IPS-NIHi7 (cell line): ENCODE data around the gene MYO1H.

Experiments used
- DNase-seq: peaks from one replicate; pipeline ENCODE4 v3.0.0; 2012; ENCODE audit warnings: mixed read lengths; ENCODE audit errors: extremely low spot score

MYO1H gene

DNA sequence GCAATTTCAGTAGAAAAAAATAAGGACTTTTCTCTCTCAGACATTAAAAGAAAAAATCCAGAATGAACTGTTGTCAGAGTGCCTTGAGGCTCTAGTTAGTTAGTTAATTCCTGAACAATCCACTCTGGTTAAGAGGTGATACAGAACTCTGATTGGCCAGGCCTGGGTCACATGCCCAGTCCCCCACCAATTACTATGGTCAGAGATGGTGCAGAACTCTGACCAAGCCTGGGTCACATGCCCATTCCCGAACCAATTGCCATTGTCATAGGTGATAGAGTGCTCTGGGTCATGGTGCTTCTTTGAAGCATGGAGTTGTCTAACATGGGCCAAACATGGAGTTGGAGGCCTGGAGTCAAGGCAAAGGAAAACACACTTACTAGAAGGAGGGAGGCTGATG lies 11.1 kb upstream of the MYO1H start:
- DNase-seq: no peak

DNA sequence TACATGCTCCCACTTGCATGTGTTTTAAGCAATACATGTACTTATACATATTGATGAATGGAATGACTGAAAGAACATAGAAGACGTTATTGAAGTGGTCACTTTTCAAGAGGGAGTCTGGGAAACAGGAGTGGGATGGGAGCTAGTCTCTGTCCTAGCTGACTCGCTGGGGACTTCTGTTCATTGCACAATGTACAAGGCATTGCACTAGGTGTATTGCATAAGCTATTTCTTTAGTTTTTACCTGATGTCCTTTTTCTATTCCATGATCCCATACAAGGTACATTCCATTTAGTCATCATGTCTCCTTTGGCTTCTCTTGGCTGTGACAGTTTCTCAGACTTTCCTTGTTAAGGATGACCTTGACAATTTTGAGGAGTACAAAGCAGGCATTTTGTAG lies 4.0 kb upstream of the MYO1H start:
- DNase-seq: no peak

DNA sequence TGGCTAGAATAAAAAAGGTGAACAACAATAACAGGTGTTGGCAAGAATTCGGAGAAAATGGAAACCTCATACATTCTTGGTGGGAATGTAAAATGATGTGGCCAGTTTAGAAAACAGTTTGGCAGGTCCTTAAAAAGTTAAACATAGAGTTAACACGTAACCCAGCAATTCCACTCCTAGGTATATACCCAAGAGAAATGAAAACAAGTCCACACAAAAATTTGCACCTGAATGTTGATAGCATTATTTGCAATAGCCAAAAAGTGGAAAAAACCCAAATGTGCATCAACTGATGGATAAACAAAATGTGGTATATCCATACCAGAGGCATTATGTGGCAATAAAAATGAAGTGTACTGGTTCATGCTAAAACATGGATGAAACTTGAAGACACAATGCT lies 2.3 kb upstream of the MYO1H start:
- DNase-seq: no peak

DNA sequence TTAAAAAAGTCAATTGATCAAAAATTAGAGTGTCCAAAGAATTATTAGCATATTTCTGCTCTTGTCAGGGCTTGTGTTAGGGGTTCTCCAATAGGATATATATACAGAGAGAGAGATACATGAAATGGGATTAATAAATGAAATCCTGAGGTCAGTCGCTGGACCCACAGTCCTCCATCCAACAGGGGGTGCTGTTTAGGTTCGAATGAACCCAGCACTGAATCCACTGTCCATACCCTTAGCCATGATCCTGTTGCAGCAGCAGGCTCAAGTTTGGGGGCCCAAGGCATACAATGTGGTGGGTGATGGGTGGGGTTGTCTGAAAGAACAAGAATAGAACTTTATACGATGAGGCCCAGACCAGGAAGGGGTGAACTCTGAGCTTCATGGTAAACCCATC lies 780 bp upstream of the MYO1H start:
- DNase-seq: peak; percentile 29

DNA sequence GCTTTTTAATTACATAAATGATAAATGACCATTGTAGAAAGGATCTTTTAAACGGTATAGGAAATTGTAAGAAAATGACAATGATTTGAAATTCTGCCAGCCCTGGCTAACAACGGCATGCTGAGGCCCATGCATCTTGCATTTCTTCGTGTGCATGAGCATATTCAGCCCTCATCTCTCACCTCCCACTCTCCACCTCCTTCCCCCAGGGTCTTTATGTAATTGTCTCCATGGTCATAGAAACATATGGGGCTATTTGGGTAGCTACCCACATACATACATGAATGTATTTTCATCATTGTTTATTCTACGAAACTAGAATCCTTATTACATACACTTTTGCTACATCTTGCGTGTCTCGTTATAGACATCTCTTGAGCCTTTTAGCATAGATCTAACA lies 4.5 kb downstream of the MYO1H start:
- DNase-seq: no peak

DNA sequence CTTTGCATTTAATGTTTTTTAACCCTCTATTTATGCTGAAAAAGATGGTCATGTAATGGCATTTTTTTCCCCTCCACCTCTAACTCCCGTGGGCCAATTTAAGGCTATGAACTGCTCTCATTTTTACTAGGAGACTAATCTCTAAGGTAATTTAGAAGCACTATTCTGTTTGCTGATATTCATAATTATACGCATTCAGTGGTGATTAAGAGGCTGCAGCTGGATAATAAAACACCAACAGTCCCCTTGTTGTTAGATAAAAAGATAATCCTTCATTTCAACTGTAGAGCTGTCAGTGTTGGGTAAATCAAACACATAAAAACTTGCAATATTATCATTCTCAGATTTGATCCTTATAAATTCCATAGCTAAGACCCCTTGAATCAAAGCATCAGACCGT lies 8.9 kb downstream of the MYO1H start:
- no peak for DNase-seq

DNA sequence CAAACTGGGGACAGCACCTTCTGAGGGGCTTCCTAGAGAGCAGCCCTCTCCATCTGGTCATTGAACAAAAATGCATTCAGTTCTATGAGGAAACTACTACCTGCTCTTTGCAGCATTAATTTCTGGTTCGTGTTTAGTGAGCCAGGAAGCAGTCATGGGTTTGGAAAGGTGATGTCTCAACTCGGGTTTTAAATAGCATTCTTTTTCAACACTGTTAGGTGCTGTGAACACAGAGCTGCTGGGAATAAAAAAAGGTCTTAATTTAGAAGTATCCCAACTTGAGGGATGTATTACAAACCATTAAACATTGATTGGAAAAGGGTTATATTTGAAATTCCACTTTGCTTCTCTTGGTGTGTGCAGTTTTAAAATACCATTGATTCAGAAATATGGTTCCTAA lies 9.3 kb downstream of the MYO1H start:
- no peak for DNase-seq

DNA sequence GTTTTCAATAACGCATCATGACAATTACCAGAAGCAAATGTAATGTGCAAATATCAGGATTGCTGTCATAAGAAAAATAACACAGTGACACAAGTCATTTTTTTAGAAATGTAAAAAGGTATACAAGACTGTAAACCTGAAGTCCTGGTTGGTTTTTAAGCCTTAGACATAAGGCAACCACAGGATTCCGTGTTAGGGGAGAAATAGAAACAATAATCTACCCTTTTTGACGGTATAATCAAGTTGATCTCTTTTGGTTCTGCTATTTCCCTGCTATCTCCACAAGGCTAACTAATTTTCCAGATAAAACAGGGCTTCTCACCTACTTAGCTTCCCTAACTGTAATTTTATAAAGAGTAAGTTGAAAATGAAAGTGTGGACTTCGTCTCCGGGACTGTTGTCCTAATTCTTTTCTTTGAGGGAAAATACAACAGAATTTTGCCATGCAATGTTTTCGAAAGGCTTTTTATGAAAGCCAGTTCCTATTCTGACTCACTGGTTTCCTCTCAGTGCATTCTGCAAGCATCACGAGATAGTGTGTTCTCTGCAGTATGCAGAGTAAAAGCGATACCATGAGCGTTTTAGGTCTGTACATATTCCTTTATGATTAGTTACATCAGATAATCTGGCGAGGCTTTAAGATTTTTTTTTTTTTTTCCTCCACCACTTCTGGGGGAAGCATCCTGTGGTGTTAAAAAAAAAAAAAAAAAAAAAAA lies 10.6 kb downstream of the MYO1H start:
- DNase-seq: no peak

DNA sequence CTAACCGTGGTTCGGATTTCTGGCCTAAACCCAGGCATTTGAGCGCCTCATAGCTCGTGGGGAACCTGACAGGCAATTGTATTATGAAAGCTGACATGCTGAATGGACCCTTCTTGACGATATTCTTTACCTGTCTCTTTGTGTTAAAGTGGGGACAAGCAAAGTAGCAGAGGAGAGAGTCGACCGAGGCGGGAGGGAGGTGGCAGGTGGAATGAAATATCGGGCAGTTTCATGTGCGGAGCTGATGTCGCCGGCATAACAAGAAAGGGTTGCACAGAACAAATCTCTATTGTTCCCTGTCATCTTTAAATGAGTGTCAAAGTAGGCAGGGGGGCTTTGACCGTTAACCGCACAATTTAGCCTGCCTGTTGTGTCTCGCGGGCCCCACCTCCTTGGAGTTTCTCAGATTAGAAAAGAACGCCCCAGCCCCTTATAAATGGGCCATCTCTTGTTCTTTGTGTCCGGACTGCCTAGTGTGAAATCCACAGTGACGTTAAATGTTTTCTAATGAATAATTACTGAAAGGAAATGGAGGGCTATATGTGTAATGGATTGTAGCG lies 11.5 kb downstream of the MYO1H start:
- DNase-seq: no peak

DNA sequence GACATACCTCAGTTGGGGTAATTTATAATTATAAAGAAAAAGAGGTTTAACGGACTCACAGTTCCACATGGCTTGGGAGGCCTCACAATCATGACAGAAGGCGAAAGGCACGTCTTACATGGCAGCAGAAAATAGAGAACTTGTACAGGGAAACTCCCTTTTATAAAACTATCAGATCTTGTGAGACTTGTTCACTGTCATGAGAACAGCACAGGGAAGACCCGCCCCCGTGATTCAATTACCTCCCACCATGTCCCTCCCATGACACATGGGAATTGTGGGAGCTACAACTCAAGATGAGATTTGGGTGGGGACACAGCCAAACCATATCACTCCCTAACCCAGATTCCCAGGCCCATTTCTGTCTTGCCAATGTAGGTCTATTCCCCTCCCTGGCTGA lies 22.1 kb downstream of the MYO1H start:
- no peak for DNase-seq

DNA sequence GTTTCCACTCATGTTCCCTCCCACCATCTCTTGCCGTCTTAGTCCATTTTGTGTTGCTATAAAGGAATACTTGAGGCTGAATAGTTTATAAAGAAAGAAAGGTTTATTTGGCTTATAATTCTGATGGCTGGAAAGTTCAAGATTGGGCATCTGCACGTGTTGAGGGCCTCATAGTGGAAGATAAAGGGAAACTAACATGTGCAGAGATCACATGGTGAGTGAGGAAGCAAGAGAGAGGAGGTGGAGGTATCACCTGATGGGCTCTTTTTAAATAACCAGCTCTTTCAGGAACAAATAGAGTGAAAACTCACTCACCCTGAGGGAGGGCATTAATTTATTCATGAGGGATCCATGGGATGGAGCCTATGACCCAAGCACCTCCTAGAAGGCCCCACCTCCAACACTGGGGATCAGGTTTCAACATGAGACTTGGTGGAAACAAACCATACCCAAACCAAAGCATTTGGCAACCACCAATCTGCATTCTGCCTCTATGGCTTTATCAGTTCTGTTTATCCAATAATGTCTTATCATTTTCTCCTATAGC lies 29.5 kb downstream of the MYO1H start:
- peak; percentile 21 for DNase-seq

DNA sequence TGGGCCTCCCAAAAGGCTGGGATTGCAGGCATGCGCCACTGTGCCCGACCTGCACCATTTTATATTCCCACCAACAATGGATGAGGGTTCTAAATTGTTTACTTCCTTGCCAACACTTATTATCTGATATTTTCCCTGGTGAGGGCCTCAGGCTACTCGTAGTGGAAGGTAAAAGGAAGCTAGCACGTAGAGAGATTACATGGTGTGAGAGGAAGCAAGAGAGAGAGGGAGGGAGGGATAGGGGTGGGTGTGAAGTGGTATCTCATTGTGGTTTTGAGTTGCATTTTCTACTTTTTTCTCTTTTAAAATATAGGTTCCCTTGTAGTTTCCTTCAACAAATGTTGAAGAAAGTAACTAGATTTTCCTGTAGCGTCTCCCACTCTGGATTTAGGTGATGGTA lies 30.9 kb downstream of the MYO1H start:
- no peak for DNase-seq

DNA sequence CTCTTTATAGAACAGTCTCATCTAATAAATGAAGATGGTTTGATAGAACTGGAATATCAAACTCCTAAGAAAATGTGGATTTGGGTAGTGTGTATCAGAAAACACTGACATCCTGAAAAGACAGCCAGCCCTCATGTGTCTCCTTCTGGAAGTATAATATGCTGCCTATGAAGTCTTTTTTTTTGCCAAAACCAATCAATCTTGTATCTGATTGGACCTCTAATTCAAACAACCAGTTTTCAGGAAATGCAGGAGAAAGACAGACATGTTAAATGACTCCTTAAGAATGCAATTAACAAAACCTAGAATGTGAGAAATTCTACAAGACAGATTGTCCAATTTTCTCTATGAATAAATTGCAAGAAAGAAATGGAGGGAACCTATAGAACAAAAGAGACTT lies 34.3 kb downstream of the MYO1H start:
- DNase-seq: no peak

DNA sequence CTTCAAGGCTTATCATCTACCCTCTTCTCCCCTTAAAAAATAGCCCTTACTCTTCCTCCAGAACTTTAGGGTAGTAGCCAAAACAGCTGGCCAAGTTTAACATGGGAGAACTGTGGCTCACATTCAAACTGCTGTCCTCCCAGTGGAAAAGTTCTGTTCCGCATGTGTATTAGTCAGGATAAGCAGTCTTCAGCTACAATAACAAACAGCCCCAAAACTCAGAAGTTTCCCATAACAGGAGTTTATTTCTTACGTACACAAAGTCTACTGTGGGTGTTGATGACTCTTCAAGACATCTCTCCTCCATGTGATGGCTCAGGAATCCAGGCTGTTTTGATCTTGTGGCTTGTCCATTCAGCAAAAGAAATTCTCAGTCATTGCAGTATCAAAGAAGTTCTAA lies 35.5 kb downstream of the MYO1H start:
- no peak for DNase-seq

DNA sequence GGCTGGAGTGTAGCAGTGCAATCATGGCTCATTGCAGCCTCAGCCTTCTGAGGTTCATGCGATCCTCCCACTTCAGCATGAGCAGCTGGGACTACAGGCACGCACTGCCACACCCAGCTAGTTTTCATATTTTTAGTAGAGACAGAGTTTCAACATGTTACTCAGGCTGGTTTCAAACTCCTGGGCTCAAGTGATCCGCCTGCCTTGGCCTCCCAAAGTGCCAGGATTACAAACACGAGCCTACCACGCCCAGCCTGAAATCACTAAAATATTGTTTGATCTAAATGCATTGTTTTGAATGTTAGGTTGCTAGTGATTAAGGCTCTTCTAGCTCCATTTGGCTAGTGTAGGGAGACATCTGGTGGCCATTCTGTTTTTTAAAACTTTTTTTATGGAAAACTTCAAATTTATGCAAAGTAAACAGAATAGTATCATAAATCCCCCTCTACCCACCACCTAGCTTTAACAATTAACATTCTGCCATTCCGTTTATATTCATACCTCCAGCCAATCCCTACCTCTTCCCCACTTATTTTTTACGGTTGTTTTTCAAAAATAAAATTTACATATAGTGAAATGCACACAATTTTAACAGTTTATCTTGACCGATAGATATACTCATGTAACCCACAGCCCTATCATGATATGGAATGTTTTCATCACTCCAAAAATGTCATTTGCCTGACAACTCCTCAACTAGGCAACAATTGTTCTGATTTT lies 37.8 kb downstream of the MYO1H start:
- DNase-seq: peak; percentile 34

DNA sequence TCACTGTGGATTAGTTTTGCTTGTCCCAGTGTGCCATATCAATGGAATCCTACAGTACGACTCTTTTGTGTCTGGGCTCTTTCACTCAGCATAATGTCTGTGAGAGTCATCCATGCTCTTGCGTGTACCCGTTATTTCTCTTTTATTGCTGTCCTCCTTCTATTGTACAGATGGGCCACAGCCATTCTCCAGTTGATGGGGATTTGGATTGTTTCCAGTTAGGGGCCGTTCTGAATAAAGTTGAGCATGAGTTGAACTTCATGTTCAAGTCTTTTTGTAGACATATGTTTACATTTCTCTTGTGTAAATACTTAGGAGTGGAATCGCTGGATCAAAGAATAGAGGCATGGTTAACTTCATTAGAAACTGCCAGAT lies 38.3 kb downstream of the MYO1H start:
- DNase-seq: no peak

DNA sequence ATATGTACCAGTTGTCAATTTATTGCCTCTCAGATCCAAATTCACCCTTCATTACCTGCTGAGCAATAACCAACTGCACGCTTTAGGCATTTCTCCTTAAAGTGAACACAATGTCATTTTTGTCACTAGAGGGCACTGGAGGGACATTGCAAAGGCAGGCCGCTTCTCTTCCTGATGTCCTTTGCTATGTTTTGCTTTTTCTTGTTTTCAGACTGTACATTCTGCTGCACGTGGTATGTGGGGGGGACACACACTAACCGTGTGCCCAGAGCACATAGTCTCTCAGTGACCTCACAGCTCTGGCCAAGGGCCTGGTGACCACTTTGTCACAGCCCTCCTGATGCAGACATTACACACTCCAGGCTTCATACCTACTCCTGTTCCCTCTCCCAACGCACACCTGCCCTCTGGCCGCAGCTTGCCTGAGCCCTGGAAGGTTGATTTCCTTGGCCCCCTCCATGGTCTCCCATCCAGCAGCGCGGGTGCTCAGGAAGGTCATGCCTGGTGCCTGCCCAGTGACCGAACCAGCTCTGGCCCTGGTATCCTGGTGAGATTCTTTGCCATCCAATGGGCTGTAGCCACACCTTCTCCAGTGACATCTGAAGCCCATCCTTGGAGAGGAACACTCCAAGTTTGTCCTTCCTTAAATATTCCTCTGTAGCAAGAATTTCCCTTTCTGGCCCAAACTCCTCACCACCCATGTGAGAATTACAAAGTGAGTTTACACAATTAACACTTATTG lies 39.9 kb downstream of the MYO1H start:
- DNase-seq: peak; percentile 46

DNA sequence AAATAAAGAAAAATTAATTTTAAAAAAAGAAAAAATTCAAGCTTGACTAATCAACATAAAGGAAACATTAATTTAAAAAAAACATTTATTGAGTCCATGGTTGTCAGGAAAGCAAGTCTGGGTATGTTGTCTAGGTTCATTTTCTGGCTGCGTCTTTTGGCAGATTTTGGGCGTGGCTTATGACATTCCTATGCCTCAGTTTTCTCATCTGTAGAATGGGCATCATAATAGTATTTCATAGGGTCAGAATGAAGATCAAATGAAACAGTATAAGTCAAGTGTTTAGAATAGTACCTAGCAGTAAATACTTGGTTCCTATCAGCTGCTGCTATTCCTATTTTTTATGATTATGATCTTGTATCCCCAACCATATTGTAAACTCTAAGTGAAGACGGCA lies 40.5 kb downstream of the MYO1H start:
- no peak for DNase-seq

DNA sequence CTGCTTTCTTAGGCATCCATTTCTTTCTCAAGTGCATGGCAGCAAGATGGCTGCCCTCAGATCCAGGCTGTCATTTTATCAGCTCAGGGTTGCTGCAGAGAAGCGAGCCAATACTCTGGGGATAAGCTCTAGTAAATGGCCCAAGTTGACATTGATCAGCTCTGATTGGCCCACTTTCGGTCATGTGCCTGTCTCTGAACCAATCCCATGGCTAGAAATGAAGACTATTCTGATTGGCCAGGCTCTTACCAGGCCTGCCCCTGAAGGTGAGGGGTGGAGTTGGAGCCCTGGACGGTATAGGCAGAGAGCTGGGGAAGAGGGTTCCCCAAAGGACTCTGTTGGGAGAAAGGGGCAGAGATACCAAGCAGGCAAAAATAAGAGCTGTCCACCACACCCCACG lies 41.4 kb downstream of the MYO1H start:
- DNase-seq: peak; percentile 16

DNA sequence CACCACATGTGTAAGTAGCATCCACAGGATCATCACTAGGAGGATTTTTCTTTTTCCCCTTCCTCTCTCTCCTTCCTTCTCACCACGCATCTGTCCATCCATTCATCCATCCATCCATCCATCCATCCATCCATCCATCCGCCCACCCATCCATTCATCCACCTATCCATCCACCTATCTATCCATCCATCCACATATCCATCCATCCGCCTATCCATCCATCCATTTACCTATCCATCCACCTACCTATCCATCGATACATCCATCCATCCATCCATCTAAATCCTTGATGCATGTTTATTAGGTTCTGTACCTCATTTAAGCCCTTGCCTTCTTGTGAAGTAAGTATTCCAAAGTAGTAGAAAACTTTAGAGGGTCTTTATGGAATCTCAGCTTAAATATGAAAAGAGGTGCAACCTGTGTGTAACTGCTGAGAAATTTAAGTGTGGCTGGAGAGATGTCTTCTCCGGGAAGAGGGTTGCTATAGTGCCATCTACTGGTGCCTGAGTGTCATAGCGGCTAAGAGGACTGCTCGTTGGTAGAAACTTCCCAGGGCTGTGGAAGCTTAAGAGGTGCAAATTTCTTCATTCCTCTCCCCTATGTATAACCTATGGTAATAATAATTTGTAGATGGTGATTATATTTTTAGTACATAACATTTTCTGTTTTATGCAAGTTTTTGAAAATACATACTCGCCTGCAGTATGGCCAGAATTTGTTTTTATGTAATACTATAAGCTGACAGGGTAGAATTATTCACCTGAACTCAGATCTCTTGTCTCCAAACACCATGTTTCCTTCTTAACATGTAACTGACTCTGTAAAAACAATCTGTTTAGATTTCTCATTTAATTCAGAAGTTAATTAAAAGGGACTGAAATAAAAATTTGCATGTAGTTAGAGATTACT lies 46.0 kb downstream of the MYO1H start:
- peak; percentile 85 for DNase-seq

DNA sequence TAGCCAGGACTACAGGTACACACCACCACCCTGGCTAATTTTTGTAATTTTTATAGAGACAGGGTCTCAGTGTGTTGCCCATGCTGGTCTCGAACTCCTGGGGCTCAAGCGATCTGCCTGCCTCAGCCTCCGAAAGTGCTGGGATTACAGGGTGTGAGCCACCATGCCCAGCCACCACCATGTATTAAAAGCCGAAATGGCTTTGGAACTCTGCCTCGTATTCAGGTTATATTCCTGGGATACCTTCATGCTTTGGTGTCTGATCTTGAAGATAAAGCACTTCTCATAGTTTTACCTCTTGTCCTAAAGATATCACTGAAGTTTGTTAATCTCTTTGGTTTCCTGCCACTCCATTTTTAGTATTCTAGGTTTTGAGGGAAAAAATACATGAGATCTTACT lies 47.2 kb downstream of the MYO1H start:
- no peak for DNase-seq
